Lower leg skin (tissue), 3 donors: Measurements from ENCODE around the gene PHIP.

Source experiments
- POLR2A ChIP-seq, 2 donors: fragments of 450-650 bp; IDR thresholded peaks; one replicate each; pipeline ENCODE4 v1.6.1; 2016 to 2017; ENCODE audit warnings: antibody characterized with exemption in 2 of 2, mild to moderate bottlenecking in 1 of 2, moderate library complexity in 1 of 2
- TF ChIP-seq, protein P1 (sequence below), 3 donors: fragments of 450-650 bp; IDR thresholded peaks; one replicate each; pipeline ENCODE4 v1.5.1; 2016; ENCODE audit warnings: antibody characterized with exemption in 3 of 3, mild to moderate bottlenecking in 3 of 3, moderate library complexity in 2 of 3

DNA sequence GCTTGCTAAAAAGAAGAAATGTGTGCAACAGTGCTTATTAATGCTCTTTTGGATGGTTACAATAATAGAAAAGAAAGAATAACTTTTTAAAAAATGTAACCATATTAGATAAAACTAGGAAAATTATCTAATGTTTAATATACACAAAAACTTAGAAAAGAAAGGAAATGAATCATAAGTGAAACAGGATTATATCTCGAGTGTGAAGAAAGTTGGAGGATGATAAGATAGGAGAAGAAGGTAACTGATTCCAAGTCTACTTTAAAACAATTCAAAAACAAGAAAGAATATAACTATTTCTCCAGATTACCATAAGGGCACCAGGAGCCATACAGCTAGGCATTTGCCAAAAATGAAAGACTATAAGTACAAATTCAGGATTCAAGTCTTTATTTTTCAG, 73.0 kb downstream of the PHIP start:
- TF ChIP-seq, protein P1, sequence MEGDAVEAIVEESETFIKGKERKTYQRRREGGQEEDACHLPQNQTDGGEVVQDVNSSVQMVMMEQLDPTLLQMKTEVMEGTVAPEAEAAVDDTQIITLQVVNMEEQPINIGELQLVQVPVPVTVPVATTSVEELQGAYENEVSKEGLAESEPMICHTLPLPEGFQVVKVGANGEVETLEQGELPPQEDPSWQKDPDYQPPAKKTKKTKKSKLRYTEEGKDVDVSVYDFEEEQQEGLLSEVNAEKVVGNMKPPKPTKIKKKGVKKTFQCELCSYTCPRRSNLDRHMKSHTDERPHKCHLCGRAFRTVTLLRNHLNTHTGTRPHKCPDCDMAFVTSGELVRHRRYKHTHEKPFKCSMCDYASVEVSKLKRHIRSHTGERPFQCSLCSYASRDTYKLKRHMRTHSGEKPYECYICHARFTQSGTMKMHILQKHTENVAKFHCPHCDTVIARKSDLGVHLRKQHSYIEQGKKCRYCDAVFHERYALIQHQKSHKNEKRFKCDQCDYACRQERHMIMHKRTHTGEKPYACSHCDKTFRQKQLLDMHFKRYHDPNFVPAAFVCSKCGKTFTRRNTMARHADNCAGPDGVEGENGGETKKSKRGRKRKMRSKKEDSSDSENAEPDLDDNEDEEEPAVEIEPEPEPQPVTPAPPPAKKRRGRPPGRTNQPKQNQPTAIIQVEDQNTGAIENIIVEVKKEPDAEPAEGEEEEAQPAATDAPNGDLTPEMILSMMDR (IDR thresholded peaks at IDR 0.05) = no peak
- no peak for TF ChIP-seq POLR2A (IDR thresholded peaks at IDR 0.05)
